ENCODE results near the gene SEC63. TPM values are rescaled to one million over a fixed set of nuclear protein-coding genes. Genes with fewer than 3 reads are reported as not detected.
"Not testable (repeated sequence)": the region's sequence is repeated elsewhere in the genome, so short reads cannot be mapped to it uniquely, and the experiment has no call there.

The SEC63 gene
- total RNA-seq, 1 donor from 2014 or later = 25.3 TPM

DNA sequence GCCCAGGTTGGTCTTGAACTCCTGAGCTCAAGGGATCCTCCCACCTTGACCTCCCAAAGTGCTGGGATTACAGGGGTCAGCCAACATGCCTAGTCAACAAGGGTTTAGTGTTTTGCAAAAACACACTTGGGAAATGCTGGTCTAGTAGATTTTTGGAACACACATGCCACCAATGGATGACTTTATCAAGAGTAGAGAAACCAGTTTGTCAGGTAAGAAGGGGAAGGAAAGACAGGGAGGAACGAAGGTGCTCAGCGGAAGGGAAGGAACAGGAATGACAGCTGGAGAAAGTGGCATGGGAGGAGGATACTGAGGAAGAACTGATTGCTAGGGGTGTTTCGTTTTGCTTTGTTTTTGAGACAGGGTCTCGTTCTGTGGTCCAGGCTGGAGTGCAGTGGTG is 15.6 kb upstream of the SEC63 start:
- no peak for DNase-seq (ENCODE audit: extremely low read depth, low read depth, low spot score)

DNA sequence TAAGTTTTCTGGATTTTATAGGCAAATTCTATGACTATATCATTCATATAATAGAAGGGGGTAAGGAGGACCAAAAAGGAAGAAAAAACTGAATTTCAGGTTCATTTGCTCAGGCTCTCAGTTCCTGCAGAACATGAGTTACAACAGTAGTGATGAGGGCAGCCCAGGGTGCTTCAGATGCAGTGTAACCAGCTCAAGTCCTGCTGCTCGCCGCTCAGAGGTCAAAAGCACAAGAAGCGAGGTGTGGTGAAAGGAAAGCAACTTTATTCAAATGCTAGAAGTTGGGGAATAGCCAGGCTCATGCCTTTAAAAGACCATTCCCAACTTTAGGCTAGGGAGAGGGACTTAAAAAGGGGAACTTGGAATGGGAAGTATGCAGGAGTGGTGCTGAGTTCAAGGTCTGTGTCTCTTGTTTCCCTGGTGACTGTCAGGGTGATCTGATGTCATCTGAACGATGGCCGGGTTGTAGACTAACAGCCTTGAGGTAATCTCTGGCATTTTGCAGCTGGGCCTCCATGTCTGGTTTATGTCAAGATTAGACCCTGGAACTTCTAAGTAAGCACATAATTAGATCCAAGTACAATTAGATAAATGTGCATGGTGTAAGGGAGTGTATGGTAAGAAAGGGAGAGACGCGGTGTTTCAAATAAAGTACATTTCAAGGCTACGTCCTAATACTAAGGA is 14.5 kb upstream of the SEC63 start:
- no peak for DNase-seq (ENCODE audit: extremely low read depth, low read depth, low spot score)

DNA sequence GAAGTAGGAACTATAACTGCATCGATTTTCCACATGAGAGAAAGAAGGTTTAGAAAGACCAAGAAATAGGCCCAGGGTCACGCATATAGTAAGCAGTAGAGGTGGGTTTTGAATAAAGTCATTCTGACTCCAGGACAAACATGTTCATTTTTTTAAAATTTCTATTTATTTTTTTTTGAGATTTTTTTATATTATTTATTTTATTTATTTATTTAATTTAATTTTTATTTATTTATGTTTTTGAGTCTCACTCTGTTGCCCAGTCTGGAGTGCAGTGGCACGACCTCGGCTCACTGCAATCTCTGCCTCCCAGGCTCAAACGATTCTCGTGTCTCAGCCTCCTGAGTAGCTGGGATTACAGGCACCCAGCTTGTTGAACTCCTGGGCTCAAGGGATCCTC is 13.2 kb upstream of the SEC63 start:
- DNase-seq (ENCODE audit: extremely low read depth, low read depth, low spot score) = no peak

DNA sequence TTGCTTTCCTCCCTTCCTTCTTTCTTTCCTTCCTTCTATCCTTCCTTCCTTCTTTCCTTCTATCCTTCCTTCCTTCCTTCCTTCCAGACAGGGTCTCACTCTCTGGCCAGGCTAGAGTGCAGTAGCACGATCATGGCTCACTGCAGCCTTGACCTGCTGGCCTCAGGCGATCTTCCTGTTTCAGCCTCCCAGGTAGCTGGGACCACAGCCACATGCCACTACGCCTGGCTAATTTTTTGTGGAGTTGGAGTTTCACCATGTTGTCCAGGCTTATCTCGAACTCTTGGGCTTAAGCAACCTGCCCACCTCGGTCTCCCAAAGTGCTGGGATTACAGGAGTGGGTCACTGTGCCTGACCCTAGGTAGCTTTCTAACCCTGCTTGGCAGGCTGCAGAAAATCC is 12.2 kb upstream of the SEC63 start:
- DNase-seq (ENCODE audit: extremely low read depth, low read depth, low spot score) = no peak

DNA sequence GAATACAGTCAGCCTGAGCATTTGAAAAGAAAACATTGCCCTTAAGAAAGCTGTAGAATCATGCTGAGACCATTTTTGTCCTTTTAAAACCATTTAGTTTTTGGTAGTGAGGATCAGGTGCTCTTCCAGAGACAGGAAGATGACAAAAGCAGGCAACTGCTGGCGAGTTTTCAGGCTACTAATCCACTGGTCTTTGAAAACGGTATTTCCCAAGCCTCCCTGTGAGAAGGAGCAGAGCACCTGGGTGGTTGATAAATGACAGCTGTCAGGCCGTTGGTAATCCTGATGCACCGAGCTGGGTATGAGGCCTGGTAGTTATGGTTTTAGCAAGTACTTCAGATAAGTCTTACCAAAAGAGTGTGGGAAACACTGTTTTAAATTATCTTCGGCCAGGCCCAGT is 10.1 kb upstream of the SEC63 start:
- no peak for DNase-seq (ENCODE audit: extremely low read depth, low read depth, low spot score)

DNA sequence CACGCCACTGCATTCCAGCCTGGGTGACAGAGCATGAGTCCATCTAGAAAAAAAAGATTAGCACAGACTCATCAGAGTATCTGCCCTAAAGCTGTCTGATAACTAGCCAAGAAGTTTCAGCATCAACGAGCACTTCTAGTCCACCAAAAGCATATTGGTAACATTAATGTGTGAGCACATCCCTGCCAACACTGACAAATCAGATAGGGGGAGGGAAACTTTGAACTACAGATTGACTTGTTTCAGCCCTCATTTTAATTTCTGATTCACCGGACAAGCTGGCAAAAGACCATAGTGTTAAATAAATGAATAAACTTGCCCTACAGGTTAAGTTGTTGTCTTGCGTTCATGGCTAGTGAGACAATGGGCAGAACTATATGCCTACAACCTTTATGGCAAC is 7.7 kb upstream of the SEC63 start:
- no peak for DNase-seq (ENCODE audit: extremely low read depth, low read depth, low spot score)

DNA sequence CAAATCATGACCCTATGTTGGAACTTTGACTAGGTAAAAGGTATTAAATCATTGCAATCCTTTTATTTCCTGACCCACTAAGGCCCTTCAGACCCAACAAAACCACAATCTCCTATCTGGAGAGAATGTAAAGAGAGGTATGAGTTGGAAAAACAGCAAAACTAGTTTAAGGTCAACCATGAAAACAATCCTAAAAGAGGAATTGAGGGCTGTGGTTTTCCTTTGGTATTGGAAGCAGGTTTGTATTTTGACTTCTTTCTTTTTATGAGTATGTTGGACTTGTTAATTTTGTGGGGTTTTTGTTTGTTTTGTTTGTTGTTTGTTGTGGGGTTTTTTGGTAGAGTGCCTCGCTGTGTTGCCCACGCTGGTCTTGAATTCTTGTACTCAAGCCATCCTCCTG is 4.7 kb upstream of the SEC63 start:
- DNase-seq (ENCODE audit: extremely low read depth, low read depth, low spot score) = no peak

DNA sequence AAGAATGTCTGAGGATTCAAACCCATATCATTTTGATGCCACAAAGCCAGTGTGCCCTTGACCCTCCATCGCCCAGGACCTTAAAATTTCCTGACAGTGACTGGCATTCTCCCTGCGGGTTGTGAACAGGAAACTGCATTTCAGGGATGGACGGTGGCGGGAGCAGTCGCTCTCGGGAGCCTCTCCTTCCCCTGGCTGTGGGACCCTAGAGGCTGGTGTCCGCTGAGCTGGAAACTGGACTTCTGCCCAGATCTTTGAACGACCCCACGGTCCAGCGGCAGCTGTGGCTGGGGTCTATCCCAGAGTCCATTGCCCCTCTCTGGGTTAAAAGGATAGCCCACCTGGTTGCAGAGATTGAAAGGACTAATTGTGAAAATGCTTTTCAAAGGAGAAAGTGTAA is 1.4 kb upstream of the SEC63 start:
- DNase-seq (ENCODE audit: extremely low read depth, low read depth, low spot score) = no peak

DNA sequence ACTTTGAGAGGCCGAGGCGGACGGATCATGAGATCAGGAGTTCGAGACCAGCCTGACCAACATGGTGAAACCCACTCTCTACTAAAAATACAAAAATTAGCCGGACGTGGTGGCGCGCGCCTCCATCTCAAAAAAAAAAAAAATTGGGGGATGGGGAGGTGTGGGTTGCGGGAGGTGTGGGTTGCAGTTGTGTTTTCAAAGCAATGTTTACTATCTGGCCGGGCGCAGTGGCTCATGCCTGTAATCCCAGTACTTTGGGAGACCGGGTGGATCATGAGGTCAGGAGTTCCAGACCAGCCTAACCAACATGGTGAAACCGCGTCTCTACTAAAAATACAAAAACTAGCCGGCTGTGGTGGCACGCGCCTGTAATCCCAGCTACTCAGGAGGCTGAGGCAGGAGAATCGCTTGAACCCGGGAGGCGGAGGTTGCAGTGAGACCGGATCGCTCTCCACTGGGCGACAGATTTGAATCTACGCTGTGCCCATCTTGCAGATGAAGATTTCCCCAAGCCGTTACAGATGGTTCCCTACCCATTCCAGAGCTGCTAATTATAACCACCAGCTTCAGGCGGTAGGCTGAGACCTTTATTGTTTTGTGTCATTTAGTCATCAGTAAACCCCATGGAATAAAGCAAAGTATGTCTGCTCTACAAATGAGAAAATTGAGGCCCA is 818 bp upstream of the SEC63 start:
- not testable (repeated sequence) for DNase-seq (ENCODE audit: extremely low read depth, low read depth, low spot score)

DNA sequence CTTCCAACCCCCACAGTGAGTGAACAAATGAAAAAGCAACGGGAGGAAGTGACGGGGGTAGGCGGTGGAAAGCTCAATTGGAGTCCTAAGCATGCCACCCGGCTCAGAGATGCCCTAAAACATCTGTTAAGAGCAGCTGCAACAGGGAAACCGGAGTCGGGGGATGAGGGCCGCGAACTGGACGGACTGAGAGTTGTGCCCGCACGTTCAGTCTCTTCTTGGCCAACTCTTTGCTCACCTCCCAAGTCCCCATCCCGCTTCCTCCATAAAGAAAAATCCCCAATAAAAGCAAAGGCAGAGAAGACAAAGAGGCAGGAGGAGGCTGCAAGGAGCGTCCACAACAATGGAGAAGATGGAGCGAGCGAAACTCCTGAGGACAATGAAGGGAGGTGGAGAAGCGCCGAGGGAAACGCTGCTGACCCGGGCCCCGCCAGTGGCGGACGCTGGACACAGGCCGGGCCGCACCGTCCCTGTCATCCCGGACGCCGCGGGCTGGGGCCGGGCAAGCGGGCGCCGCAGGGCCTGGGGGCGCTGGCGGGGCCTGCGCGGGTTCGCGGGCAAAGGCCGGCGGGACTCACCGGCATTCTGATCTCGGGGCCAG is 600 bp downstream of the SEC63 start:
- DNase-seq (ENCODE audit: extremely low read depth, low read depth, low spot score) = no peak

DNA sequence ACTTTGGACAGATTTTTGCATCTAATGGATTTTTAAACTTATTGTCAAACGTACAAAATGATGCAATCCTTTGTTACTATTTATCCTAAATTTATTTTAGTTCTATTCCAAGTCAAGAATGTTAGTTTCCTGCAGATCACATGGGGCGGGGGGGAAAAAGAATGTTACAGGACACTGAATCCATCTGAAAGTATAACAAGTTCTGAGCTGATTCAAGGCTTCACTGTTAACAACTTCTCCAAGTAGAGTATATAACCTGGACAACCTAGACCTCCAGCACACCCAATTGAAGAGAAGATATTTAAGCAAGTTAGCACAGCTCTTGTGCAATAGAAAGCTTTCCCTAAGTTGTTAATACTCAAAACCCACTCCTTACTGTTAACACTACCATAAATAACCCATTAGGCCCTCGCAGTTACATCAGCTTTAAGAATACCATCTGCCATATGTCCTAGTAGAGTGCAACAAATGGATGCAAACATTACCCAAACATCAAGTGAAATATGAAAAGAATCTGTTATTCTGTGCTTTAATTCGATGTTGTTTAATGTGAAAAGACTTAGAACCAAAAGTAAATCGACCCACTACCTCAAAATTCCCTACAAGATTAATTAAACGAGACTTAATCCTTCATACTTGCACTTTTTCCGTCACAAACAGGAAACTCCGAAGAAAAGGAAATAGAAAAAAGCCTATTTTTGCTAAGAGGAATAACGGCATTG is 1.3 kb downstream of the SEC63 start:
- peak; percentile 45 for DNase-seq (ENCODE audit: extremely low read depth, low read depth, low spot score)

DNA sequence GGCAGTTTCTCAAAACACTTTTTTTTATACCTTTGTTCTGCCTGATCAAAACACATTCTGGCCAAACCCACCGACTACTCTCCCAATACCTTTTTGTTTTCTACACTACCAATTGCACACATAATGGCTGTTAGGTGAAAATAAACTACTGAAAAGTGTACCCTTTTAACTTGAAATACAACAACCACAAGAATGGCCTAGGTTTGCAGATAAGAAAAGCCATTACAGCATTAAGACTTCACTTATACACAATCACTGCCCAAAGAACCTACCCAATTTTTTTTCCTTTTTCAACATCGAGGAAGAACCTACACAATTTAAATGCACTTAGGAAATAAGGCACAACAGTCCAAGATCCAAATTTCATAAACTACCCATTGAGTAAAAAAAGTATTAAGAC is 1.8 kb downstream of the SEC63 start:
- no peak for DNase-seq (ENCODE audit: extremely low read depth, low read depth, low spot score)

DNA sequence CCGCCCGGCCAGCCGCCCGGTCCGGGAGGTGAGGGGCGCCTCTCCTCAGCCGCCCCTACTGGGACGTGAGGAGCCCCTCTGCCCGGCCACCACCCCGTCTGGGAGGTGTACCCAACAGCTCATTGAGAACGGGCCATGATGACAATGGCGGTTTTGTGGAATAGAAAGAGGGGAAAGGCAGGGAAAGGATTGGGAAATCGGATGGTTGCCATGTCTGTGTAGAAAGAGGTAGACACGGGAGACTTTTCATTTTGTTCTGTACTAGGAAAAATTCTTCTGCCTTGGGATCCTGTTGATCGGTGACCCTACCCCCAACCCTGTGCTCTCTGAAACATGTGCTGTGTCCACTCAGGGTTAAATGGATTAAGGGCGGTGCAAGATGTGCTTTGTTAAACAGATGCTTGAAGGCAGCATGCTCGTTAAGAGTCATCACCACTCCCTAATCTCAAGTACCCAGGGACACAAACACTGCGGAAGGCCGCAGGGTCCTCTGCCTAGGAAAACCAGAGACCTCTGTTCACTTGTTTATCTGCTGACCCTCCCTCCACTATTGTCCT is 4.1 kb downstream of the SEC63 start:
- DNase-seq (ENCODE audit: extremely low read depth, low read depth, low spot score) = not testable (repeated sequence)

DNA sequence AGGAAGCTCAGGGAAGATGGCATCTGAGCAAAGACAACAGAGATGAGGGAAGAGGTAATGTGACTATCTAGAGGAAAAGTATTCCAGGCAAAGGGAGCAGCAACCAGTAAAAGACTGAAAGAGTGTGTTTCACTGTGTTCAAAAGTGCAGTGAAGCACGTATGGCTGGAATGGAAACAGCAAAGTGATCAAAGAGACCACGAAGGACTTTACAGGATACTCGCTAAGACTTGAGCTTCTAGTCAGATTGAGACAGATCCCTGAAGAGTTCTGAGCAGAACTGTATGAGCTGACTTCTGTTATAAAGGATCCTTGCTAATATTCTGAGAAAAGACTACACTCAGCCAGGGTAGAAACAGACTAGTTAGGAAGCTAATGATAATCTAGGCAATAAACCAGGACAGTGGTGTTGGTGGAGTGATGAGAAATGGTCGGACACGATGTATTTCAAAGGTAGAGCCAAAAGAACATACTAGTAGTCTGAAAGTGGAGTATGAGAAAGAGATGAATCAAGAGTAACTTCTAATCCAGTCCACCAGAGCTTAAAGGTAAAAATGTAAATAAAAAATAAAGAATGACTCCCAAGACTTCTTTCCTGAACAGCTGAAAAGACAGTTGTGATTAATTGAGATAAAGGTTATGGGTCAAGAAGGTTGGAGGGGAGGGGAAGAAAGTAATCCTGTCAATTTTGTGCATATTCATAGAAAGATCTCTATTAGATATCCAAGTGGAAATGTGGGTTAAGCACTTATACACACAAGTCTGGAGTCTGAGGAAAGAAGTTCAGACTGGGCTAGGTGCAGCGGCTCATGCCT is 14.2 kb downstream of the SEC63 start:
- no peak for DNase-seq (ENCODE audit: extremely low read depth, low read depth, low spot score)

DNA sequence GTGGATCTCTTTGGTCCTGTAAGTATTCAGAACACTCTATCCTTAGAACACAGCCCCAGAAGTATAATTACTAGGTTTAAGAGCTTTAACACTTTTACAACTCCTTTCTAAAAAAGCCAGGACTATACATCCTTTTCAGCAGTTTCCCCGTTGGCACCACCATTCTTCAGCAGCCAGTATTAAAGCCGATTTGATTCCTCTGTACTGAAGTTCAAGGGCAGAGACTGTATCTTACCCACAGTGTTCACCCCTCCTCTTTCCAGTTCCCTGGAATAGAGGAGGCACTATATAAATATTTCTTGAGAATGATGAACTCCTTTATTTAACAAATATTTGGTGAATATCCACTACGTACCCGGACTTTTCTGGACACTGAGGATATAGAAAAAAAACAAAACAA is 15.9 kb downstream of the SEC63 start:
- DNase-seq (ENCODE audit: extremely low read depth, low read depth, low spot score) = no peak

DNA sequence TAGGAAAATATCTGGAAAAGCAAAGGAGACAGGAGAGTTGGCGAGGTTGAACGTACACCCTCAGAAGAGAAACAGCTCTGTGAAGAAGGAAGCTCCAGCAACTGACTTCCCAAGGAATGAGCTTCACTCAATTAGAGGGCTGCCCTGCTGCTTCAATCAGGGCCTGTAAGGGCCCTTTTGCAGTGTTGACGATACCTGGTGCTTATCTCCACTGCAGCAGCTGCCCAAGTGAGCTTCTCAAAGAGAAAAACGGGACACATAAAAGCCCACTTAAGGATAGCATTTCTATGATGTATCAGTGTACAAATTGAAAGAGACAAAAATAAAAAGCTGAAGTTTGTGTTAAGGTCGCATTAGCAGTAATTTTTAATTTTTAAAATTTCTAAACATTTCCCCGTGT is 16.4 kb downstream of the SEC63 start:
- no peak for DNase-seq (ENCODE audit: extremely low read depth, low read depth, low spot score)

DNA sequence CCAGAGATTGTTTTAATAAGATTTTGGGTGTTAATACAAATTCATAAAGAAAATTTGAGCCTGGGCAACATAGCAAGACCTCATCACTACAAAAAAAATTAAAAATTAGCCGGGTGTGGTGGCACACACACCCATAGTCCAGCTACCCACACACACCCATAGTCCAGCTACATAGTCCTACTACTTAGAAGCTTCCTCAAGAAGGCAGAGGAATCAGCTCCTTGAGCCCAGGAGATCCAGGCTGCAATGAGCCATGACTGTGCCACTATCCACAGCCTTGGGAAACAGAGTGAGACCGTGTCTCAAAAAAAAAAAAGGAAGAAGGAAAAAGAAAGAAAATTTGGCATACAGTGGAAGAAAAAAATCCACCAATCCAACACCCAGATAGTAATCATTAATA is 16.8 kb downstream of the SEC63 start:
- no peak for DNase-seq (ENCODE audit: extremely low read depth, low read depth, low spot score)

DNA sequence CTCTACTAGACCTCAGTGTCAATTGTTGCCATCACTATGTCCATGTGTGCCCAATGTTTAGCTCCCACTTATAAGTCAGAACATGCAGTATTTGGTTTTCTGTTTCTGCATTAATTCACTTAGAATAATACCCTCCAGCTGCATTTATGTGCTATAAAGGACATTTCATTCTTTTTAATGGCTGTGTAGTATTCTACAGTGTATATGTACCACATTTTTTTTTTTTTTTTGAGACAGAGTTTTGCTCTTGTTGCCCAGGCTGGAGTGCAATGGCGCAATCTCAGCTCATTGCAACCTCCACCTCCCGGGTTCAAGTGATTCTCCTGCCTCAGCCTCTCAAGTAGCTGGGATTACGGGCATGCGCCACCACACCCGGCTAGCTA is 21.1 kb downstream of the SEC63 start:
- not testable (repeated sequence) for DNase-seq (ENCODE audit: extremely low read depth, low read depth, low spot score)

DNA sequence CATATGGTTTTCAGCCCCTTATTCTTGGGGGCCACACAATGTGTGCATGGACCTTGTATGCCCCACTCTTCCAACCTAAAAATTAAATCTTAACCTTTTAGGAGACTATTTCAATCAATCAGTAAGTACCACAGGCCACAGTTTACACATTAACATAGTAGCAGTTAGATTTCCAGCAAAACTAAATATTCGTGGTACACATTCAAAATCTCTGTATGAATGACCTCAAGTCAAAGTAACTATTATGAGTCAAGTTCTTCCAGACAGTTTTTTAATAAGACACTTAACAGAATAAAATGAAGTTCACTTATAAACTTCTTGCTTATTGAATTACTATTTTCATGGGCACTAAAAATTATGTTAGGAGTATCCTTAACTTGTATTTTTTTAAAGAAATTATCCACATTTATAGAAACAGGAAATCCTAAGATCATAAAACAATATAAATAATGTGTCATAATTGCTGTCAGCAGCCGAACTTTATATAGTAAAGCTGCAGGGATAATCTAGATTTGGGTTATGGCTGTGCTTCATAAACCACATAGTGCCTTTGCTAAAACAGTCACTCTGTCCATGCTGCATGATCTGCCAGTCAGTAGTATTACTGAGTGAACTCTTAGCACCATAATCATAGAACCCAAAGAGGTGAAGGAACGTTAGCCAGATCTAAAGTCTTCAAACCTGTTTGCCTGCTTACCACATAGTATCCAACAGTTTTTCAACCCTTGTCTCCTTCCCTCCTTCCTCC is 21.7 kb downstream of the SEC63 start:
- no peak for DNase-seq (ENCODE audit: extremely low read depth, low read depth, low spot score)

DNA sequence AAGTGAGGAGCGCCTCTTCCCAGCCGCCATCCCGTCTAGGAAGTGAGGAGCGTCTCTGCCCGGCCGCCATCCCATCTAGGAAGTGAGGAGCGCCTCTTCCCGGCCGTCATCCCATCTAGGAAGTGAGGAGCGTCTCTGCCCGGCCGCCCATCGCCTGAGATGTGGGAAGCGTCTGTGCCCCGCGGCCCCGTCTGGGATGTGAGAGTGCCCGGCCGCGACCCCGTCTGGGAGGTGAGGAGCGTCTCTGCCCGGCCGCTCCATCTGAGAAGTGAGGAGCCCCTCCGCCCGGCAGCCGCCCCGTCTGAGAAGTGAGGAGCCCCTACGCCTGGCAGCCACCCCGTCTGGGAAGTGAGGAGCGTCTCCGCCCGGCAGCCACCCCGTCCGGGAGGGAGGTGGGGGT is 23.8 kb downstream of the SEC63 start:
- not testable (repeated sequence) for DNase-seq (ENCODE audit: extremely low read depth, low read depth, low spot score)

All from glomerular endothelial cell (primary cell).